Dermis microvascular lymphatic vessel endothelial cell (primary cell): ENCODE data around the gene MRPL9. TPM values are rescaled to one million over a fixed set of nuclear protein-coding genes. Genes with fewer than 3 reads are reported as not detected.

Experiments
- DNase-seq, 2 donors: peaks; one replicate each; pipeline versions ENCODE4 v3.0.0 to v3.0.0-alpha.2; 2010; ENCODE audit warnings: low read depth in 2 of 2
- total RNA-seq: library from RNA; depleted of rRNA; stranded (reverse); fragments of >200 nt; gene quantifications from 2 replicates; pipeline ENCODE4 v1.2.1, GENCODE V29; 2014

Gene MRPL9
- total RNA-seq, 1 donor from 2014 or later: 126 TPM

DNA sequence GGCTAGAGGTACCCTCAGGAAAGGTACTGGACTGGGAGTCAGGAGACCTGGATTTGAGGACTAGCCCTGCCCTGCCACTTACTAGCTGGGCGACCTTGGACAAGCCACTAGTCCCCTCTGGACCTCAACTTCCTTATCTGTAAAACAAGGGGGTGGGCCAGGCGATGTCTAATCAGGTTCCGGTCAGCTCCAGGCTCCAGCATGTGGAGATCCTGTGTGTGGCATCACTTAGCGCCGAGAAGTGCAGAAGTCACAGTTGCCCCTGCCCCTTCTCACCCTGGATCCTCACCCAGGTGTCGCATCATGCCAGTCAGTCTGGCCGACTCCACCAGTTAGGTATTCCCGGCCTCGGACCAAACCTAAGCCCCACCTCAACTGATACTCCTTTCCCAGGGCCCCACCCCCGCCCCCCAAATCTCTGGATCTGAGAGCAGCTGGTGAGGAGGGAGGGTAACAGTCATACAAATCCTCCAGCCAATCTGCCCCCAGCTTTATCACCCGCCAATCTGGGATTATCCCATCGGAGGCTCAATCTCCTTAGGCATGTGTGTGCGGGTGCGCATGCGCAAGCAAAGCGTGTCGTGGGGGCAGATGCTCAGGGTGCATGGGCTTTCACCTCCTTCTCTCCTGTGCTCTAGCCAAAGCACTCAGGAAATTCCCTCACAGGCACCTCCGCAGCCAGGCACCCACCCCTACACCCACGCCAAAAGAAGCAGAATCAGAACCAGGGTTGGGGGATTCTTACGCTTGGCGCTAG lies 52.1 kb downstream of the MRPL9 start:
- DNase-seq: no peak

DNA sequence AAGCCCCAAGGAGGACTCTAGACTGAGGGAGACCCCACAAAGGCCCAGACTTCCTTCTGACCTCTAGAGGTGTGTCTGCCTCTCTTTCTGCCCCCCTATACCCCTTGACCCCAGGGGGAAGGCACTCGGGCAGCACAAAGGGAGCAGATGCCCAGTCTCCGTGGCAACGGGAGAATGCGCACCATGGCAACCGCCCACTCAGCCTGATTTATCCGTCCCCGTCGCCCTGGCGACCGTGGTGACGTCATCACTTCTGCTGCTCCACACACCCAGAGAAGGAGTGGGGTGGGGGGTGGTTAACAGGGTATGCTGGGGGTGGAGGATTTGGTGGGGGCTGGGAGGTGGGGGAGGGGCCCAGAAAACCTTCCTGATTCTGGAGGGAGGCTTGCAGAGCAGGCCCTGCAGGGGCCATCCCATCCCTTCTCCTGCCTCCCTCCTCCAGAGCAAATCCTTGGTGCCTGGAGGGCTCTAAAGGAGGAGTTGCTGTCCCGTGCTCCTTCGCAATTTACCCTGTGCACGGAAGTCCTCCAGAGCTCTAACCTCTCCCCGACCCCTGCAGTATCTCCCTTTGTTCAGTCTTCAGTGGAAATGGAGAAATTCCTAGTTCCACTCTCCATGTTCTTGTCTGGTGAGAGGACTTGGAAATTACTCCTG lies 53.0 kb downstream of the MRPL9 start:
- no peak for DNase-seq

Other genes starting within 250 kb of the MRPL9 start
- gene TUFT1, start 223.2 kb downstream of the MRPL9 start, total RNA-seq: 3.9 TPM in 2 replicates
- 12.6 and 12.8 TPM in 2 replicates for gene SNX27, start 151.4 kb downstream of the MRPL9 start, total RNA-seq
- gene CELF3, start 46.7 kb downstream of the MRPL9 start, total RNA-seq: not detected in 2 replicates
- not detected in 2 replicates for gene RIIAD1, start 42.0 kb downstream of the MRPL9 start, total RNA-seq
- 4.2 and 4.4 TPM in 2 replicates for gene TDRKH, start 27.0 kb upstream of the MRPL9 start, total RNA-seq
- not detected in 2 replicates for gene LINGO4, start 41.9 kb upstream of the MRPL9 start, total RNA-seq
- not detected in 2 replicates for gene RORC, start 68.3 kb upstream of the MRPL9 start, total RNA-seq
- gene C2CD4D, start 76.3 kb upstream of the MRPL9 start, total RNA-seq: 0.13 and 0.25 TPM in 2 replicates
- gene THEM5, start 90.2 kb upstream of the MRPL9 start, total RNA-seq: not detected in 2 replicates
- 6.9 and 8.3 TPM in 2 replicates for gene THEM4, start 146.0 kb upstream of the MRPL9 start, total RNA-seq
- gene S100A10, start 230.4 kb upstream of the MRPL9 start, total RNA-seq: 114 and 126 TPM in 2 replicates